ENCODE data around the gene IRAG1. TPM values are rescaled to one million over a fixed set of nuclear protein-coding genes. Genes with fewer than 3 reads are reported as not detected.

The IRAG1 gene, protein sequence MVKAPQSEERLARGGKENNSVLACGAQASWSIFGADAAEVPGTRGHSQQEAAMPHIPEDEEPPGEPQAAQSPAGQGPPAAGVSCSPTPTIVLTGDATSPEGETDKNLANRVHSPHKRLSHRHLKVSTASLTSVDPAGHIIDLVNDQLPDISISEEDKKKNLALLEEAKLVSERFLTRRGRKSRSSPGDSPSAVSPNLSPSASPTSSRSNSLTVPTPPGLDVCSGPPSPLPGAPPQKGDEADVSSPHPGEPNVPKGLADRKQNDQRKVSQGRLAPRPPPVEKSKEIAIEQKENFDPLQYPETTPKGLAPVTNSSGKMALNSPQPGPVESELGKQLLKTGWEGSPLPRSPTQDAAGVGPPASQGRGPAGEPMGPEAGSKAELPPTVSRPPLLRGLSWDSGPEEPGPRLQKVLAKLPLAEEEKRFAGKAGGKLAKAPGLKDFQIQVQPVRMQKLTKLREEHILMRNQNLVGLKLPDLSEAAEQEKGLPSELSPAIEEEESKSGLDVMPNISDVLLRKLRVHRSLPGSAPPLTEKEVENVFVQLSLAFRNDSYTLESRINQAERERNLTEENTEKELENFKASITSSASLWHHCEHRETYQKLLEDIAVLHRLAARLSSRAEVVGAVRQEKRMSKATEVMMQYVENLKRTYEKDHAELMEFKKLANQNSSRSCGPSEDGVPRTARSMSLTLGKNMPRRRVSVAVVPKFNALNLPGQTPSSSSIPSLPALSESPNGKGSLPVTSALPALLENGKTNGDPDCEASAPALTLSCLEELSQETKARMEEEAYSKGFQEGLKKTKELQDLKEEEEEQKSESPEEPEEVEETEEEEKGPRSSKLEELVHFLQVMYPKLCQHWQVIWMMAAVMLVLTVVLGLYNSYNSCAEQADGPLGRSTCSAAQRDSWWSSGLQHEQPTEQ
- total RNA-seq (2014; rRNA removed; shearing (Covaris generic); ENCODE audit: low replicate concordance) = not detected in 2 replicates

DNA sequence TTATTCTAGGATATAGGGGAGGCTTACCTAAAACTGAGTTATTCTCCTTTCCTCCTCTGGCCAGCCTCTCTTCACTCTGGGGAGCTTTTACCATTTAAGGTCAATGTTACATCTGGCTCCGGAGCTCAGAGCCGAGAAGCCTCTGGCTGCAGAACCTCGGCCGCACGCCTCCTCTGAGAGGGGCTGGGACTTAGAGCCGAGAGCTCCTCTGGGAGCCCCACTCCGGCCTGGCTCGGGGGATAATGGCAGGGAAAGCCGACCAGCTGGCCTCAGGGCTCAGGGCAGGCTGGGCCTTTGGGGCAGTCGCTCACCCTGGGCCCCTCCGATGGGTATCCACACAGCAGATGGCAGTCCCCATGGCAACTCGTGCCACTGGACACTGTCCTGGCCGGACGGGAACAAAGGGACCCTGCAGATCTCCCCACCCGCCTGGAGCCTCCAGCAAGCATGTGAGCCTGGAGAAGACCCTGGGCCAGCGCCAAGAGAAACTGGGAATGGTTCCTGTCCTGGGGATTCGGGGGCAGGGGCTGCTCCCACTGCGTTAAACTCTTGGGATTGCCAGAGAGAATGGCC lies at the start of gene IRAG1:
Gene IRAG1 (minus strand): TSS at position 247 of the 573 bp plus-strand sequence. CDS start 153 bp downstream, at position 94.
- DNase-seq = peak; percentile 11
- H3K9me3 ChIP-seq = no peaks in the 10 kb centered on the region
- H3K27me3 ChIP-seq = no peaks in the 10 kb centered on the region
- H3K36me3 ChIP-seq = no peaks in the 10 kb centered on the region
- H3K4me3 ChIP-seq = no peak within 1 kb of the TSS

DNA sequence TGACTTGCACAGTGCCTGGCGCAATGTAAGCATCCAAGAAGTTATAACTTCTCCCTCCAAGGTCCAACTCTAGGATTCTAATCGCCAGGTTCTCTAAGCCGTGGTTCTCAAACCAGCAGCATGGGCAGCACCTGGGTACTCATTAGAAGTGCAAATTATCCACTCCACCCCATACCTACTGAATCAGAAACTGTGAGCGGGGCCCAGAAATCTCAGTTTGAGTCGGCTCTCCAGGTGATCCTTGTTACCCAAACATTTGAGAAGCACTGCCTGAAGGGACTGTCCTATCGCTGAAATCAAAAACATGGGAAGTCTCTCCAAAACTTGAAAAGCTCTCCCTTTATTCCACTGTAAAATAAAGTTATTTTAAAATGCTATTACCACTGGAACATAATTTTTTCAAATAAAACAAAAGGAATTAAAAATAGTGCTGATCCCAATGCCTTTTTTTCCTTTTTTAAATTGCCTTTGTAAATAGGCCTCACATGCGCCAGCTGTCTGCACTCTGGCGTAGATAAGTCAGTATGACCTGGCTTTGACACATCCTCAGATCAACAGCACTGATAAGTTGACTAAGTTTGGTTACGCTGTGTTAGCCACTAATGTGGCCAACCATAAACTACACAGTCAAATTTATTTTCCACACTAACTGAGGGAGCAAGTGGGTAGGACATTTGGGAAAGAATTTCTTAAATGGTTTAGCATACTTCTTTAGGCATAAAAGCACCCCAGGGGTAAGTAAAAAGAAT lies 49.1 kb upstream of the IRAG1 start:
- no peaks in the 10 kb centered on the region for H3K9me3 ChIP-seq
- H3K4me3 ChIP-seq = no peak overlapping the region
- H3K27me3 ChIP-seq = no peaks in the 10 kb centered on the region
- no peaks in the 10 kb centered on the region for H3K36me3 ChIP-seq
- DNase-seq = no peak

DNA sequence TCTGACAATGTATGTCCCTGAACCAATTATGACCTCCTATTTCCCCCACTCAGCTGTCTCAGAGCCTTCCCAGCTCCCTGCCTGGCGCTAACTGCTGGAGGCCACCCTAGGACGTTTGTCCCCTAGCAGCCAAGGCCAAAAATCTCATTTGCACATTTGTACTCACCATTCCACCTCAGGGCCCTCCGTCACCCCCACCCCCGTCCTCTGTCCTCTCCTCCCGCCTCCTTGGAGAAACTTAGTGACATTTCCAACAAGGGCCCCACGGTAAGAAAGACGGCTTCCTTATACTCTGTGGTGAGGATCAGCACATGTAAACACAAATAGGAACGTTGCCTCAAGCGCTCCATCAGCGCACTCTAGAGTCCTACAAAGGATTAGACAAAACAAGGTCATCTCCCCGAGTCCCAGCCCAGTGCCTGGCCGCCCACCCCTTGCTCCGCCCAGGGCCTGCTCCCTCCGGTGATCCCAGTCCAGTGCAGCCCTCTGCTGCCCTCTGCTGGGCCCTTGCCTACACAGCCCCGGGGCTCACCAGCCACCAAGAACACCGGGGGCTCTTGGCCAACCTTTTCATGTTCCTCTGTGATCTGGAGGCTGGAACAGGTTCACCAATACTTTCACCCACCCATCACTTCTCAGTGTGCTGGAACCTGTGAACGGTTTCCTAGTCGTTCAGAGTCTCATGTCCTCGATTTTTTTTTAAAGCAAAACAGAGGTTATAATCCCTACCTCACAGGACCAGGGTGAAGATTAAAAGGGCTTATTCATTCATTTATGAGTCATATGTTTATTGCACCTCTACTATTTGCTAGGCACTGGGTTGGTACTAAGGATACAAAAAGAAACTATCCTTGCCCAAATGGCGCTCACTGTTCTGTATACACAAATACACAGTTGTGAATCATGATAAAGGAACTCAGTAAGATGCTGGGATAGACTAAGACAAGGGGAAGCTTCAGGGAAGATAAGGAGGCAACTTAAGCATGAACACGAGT lies 42.2 kb upstream of the IRAG1 start:
- peak; percentile 93 for DNase-seq
- peaks cover 5% of the 10 kb centered on the region; the same call in 1 of the 2 replicates for H3K9me3 ChIP-seq
- H3K36me3 ChIP-seq = no peaks in the 10 kb centered on the region
- H3K27me3 ChIP-seq = no peaks in the 10 kb centered on the region
- peak overlapping the region; percentile 28 for H3K4me3 ChIP-seq

DNA sequence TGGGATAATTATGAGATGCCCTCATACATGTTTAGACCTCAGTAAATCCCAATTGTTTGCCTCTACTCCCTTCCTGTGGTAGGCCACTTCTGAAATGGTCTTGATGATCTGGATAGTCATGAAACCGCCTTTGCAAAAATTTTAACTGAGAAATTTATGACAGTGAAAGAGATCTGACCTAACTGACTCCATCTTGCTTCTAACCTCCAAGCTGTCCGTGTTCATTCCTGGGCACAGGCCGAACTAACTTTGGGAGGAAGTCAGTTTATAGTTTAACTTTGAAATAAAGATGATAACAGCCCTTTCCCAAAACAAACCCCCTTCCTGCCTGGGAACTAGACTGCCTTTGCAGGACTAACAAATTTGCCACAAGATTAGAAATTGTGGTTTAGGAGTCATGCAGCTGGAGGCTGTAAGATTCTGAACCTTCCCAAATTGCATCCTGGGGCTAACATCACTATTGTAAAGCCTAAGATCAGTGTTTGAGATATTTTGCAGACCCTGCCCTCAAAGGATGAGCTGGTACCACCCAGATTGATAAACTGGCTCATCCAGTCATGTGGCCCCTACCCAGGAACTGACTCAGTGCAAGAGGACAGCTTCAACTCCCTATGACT lies 37.6 kb upstream of the IRAG1 start:
- H3K9me3 ChIP-seq = peaks cover 5% of the 10 kb centered on the region; the same call in 1 of the 2 replicates
- no peak overlapping the region for H3K4me3 ChIP-seq
- H3K36me3 ChIP-seq = no peaks in the 10 kb centered on the region
- DNase-seq = no peak
- H3K27me3 ChIP-seq = no peaks in the 10 kb centered on the region

DNA sequence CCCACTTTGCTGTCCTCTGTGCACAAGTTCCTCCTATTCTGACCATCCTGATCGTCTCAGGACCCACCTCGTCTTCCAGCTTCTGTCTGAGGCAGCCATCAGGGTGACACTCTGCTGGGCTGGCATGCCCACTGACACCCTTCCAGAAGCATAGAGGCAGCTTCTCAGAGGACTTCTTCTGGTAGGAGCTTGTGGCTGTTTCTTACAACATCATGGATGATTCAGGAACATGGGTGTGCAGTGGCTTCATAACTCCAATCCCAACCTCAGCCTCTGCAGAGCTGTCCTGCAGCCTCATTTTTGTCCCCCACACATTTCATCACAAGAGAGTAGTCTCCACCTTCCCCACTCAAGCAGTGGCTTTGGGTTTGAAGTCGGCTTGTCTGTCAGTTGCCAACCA lies 36.6 kb upstream of the IRAG1 start:
- no peak for DNase-seq
- peaks cover 5% of the 10 kb centered on the region; the same call in 1 of the 2 replicates for H3K9me3 ChIP-seq
- no peak overlapping the region for H3K4me3 ChIP-seq
- no peaks in the 10 kb centered on the region for H3K27me3 ChIP-seq
- H3K36me3 ChIP-seq = no peaks in the 10 kb centered on the region

DNA sequence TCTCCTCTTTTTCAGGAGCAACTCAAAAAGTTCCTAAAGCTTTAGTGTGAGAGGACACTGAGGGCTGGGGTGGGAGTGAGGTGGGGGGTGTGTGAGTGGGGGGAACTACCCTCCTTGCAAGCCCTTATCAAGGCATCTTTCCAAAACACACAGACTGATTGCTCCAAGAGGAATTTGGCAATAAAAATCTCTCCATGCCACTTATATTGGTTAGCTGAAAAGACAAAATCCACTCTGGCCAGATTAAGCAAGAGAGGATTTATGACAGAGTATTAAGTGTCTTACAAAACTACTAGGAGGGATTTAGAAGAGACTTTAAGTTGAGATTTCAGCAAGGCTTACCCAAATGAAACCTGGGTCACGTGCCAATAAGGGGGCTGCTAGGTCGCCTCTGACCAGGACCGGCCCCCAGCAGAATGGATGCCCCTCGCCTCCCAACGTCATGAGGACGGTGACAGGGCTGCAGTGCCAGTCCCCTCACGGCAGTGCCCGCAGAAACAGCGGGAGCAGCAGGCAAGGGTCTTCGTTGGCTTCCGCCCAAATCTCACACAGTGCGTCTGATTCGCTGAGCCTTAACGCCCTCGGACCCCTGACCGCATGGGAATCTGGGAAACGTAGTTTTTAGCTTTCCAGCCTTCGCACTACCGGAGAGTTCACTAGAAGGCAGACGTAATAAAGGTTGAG lies 35.4 kb upstream of the IRAG1 start:
- no peaks in the 10 kb centered on the region for H3K27me3 ChIP-seq
- H3K4me3 ChIP-seq = no peak overlapping the region
- no peak for DNase-seq
- H3K9me3 ChIP-seq = peaks cover 5% of the 10 kb centered on the region; the same call in 1 of the 2 replicates
- no peaks in the 10 kb centered on the region for H3K36me3 ChIP-seq

DNA sequence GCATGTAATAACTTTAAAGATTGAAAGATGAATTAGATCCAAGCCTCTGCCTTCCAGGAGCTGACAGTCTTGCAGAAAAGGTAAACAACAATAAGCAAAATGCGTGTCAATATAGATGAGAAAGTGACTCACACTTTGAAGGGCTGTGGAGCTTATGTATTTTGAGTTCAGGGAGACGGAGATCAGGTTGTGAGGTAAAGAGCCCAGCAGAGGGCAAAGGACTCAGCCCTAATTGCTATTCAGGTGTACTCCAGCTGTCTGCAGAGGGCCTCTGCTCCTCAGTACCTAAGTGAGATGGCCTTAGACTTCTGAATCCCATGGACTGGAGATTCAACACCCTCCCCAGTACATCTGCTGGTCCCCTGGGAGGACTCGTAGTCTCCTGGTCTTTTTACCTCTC lies 34.6 kb upstream of the IRAG1 start:
- Histone ChIP-seq H3K4me3 (no peak overlapping the region), H3K36me3 (no peaks in the 10 kb centered on the region), H3K27me3 (no peaks in the 10 kb centered on the region), H3K9me3 (peaks cover 5% of the 10 kb centered on the region; the same call in 1 of the 2 replicates)
- no peak for DNase-seq

DNA sequence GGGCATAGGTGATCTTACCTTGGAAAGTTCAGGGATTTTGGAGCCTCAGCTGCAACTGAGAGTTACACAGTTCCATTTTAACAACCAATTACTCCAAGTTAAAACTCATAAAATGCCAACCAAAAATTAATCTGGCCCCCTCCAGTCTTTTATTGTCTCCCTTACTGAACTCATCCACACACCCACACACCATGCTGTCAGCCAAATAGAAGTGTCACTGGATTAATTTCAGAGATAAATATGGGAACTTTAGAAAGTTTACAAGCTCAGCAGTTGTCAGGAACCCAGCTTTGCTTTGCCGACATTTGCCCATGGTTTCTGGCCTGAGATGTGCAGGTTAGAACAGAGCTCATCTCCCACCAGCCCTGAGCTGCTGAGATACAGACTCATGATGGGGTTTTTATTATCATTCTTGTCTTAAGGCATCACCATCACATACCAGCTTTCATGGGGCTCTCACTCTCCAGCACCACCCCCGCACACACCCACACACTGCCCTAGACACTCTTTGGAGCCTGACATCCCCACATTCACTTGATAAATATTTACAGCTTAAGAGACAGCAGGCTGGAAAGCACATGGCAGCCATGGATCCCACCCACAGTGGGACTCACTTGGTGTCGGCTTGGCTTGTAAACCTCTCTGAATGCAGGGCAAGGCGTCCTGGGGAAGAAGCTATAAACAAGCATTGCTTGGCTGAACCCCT lies 33.7 kb upstream of the IRAG1 start:
- H3K36me3 ChIP-seq = no peaks in the 10 kb centered on the region
- no peaks in the 10 kb centered on the region for H3K27me3 ChIP-seq
- H3K9me3 ChIP-seq = peaks cover 5% of the 10 kb centered on the region; the same call in 1 of the 2 replicates
- peak; percentile 42 for DNase-seq
- H3K4me3 ChIP-seq = no peak overlapping the region

DNA sequence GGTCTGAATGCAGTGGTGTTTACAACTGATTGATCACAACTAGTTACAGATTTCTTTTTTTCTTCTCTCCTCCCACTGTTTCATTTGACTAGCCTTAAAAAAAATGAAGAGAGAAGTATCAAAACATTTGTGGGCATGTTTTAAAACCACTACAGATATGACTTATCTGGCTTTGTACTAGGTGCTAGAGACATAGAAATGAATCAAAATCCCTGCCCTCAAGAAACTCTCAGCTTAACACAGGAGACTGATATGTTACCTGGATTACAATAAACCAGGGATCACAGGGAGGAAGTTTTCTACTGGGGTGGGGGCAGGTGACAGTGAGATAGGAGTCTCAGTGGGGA lies 32.3 kb upstream of the IRAG1 start:
- H3K36me3 ChIP-seq = no peaks in the 10 kb centered on the region
- no peak for DNase-seq
- H3K4me3 ChIP-seq = no peak overlapping the region
- H3K27me3 ChIP-seq = no peaks in the 10 kb centered on the region
- no peaks in the 10 kb centered on the region for H3K9me3 ChIP-seq

DNA sequence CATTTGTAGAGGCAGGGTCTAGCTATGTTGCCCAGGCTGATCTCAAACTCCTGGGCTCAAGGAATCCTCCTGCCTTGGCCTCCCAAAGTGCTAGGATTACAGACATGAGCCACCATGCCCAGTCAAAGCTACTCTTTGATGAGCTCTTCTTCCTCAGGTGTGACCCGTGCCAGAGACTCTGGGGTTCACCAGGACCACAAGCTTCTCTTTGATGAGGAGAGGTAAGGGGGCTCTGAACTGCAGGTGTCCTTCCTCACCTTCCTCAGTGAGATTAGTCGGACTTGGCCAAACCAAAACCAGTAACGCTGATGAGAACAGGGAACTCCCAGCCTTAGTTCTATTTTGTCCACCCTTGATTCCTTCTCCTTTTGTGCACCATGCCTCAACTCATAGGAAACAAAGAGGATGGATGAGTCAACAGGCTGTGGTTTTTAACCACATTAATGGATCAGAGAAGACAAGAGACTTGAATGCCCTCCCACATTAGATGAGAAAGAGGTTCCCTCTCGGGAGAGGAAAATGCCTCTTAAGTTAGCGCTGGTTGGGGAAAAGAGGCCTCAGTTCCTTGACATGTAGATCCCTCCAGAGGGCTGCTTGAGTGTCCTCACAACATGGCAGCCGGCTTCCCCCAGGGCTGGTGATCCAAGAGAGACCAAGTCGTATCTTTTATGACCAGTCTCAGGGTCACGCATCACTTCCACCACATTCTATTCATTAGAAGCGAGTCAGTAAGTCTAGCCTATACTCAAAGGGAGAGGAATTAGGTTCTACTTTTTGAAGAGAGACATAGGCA lies 31.8 kb upstream of the IRAG1 start:
- Histone ChIP-seq H3K27me3 (no peaks in the 10 kb centered on the region), H3K9me3 (no peaks in the 10 kb centered on the region), H3K4me3 (no peak overlapping the region), H3K36me3 (no peaks in the 10 kb centered on the region)
- DNase-seq = no peak

DNA sequence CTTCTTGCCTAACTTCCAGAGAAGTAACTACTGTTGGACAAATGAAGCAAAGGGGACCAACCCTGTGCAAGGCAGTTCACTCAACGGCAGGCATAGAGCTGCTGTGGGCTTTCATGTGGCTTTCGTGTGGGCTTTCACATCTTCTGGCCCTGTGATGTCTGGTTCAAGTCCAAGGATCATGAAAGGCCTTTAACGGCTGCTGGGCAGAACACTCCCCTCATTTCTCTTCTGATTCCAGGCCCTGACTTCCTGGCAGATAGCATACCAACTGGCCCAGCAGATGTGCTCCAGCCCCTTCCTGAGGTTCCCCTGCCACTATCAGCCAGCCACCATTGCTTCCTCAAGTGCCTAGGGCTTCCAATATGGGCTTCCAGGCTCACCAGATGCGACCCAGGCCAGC lies 28.8 kb upstream of the IRAG1 start:
- Histone ChIP-seq H3K4me3 (no peak overlapping the region), H3K9me3 (no peaks in the 10 kb centered on the region), H3K36me3 (no peaks in the 10 kb centered on the region), H3K27me3 (no peaks in the 10 kb centered on the region)
- DNase-seq = no peak

DNA sequence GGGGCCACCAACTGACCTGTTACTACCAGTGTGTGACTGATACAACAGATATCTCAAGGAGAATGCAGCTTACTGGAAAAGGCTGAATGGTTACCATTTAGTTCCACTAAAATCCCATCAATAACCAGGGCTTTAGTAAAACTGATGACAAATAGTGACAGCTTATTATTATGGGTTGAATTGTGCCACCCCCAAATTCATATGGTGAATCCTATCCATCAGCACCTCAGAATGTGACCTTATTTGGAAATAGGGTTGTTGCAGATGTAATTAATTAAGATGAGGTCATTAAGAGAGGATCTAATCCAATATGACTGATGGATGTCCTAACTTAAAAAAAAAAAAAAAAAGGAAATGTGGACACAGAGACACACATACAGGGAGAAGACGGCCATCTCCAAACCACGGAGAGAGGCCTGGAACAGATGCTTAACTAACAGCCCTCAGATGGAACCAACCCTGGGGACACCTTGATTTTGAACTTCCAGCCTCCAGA lies 27.4 kb upstream of the IRAG1 start:
- DNase-seq = no peak
- H3K9me3 ChIP-seq = no peaks in the 10 kb centered on the region
- no peaks in the 10 kb centered on the region for H3K27me3 ChIP-seq
- H3K4me3 ChIP-seq = no peak overlapping the region
- no peaks in the 10 kb centered on the region for H3K36me3 ChIP-seq

DNA sequence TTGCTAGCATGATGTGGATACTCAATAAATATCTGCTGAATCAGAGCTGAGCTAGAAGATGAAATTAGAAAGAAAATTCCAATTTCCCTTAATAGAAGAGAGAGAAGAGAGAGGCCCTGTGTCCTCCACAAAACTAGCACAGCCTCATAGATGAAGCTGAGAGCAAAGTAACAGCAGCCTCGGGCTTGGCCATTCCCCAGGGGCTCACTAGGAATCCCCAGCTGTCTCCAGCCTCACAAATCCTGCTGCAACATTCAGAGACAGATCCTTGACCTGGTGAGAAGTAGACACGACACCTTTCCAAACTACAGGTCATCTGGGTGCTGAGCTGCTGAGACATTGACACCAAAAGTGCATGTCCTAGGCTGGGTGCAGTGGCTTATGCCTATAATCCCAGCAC lies 26.1 kb upstream of the IRAG1 start:
- DNase-seq = no peak
- Histone ChIP-seq H3K9me3 (no peaks in the 10 kb centered on the region), H3K27me3 (no peaks in the 10 kb centered on the region), H3K36me3 (no peaks in the 10 kb centered on the region), H3K4me3 (no peak overlapping the region)
